NCI-H748 (cell line): ENCODE measurements around the gene ANK3.

ENCODE experiments used
- DNase-seq: peaks from one replicate; lab custom pipeline; 2025; ENCODE audit not compliant: unreplicated experiment; lab: John Stamatoyannopoulos, UW

Gene ANK3

GRCh38 chr10:60144099-60144498 lies 245.6 kb downstream of the ANK3 start:
- no peak for DNase-seq

GRCh38 chr10:60142736-60143135 lies 246.9 kb downstream of the ANK3 start:
- DNase-seq = no peak

DNA sequence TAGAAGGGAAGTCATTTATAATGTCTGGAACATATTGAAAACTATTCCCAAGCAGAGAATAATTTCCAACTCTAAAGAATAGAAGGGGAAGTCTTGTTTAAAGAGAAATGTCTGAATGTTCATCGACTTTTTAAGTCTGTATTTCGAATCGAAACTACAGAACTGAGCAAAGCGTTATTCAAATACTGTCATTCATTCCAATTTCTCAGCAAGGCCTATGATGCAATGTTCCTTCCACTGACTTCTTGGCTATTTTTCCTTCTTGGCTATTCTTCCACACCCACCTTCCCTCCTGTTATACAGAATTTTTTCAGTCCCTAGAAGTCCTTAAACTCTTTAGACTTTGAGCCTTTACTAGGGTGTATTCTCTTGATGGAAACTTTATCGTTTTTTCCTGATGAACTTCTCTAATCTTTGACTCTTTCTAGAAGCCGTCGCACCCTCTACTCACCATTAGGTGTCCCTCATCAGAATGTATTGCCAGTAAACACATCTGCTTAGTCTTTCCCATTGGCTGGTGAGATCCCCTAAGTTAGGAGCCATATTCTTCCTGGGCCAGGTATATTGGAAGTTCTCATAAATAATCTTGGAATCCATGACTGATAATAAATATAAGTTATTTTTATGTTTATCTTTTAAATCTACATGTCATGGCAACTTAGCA lies 247.6 kb downstream of the ANK3 start:
- no peak for DNase-seq

DNA sequence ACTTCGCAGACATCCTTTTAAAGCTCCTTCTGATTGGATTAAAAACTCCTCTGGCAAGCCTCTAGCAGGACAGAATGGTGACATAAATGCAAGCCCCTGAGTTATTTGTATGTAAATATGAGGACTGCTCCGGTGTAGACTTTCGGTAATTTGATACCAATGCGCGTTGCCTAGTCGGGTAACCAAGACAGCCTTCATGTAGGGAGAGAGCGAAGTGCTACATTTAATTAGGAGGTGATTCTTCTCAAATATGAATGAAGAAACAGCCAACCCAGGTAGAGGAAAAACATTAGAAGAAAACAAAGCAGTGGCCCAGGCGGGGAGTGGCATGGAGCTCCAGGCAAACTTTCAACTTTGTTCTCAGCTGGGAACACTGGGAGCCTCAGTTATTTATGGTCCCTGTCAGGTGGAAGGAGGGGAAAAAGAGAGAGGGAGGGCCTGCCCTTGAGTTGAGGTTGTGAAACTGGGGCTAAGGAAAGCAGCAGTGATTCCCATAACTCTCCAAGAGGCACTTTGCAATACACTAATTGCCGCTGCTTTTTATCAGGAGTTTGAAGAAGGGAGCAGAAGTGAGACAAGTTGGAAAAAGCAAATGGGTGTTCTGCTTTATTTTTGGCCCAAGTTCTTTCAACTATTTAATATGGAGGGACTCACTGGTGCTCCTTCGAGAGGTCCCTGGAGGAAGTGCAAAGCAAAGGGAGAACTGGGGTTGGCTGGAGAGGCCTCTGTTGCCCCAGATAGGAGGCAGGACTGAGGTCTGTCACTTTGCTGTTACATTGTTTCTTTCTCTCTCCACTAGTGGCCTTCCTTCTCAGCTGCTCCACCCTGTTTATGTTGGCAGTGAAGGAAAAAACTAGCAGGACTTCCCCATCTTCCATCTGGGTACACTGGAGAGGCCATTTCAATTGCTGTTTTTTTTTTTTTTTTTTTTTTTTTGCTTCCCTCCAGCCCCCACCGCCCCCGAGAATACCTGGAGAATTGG lies 248.7 kb downstream of the ANK3 start:
- DNase-seq = peak; percentile 89

DNA sequence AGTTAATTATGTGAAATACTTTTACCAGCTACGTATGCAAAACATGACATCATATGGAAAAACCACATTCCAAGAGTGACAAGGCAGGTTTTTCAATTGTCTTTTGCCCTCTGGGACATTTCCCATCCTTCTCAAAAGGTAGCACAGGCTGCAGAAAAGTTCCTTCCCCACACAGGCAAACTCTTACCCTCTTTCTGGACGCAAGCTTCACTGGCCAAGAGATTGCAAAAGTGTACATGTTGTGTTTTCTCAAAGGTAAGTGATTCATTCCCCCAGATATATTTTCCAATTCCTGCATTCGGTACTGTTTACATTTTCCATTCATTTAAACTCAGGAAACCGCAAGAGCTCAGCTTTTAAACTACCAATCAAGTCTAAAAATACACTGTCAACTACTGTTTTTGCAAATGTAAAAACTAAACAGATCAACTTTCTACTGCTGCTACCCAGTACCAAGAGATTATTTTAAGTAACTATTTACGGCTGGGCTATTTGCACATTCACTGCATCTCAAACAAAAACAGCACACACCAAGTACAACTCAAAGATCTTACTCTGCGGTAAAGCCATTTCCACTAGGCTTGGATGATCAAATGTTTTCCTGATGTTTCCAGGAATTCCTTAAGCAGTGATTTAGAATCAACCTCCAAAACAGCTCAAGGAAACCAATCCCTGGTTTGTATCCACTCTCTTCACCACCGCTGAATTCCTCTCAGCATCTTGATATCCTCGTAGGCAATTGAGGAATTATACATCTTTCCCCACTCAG lies 249.7 kb downstream of the ANK3 start:
- DNase-seq = no peak

DNA sequence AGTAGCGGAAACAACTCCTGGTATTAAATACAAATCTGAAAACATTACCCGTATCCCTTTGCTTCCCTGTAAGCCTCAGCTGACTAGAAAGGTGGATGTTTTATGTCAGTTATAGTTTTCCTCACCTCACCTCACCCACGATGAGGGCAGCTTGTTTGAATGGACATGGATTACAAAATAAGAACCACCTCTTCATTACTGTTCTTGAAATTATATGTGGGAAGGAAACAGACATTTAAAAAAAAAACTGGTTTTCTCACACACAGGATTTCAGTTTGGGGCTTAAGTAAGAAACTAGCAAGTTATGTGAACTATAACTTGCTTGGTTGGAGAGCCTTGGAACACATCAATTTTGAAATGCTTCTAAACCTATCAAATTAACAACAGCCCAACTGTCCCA lies 250.4 kb downstream of the ANK3 start:
- no peak for DNase-seq

DNA sequence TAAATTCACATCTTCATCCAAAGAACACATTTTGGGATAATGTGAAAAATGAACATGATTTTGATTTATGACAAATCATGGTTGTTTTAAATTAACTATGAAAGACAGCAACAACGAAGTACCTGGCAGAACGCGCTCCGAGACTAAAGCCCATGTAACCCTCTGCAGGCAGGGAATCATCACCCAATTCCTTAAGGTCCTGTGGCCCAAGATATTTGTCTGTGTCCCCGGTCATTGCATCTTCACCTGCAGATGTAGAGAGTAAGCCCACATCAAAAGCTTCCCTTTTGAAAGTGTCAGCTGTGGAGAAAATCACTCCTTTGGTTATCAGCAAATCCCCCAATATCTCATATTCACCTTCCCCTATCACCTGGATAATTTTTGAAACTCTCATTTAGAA lies 250.8 kb downstream of the ANK3 start:
- no peak for DNase-seq

- no peak for DNase-seq
Observed at GRCh38 chr10:60138026-60138425, 251.6 kb downstream of the ANK3 start.

DNA sequence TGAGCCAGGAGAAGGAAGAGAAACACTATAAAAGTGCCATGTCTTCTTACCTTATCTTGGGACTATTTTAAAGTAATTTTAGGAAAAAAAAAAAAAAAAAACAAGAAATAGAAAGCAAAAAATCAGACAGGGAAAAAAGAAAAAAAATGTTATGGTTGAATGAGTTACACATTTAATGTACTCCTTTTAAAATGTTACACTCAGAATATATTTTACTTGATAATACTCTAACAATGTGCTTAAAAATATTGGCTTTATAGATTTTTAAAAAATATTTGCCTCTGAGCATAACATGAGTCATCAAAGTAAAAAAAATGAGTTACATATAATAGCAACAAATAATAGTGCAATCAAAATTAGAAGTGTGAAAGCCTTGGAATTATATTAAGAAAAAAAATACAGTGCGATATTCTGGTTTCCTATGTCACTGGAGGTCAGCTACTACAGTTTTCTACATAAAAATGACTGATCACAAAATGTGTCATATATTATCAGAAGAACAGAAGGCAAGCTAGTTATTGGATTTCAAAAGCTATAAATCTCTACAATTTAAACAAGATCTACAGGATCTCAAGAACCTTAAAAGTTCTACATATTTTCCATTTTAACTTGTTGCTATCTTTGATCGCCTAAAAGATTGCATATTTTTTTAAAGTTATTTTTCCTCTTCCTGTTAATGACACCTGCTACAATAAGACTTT lies 252.2 kb downstream of the ANK3 start:
- DNase-seq = no peak

DNA sequence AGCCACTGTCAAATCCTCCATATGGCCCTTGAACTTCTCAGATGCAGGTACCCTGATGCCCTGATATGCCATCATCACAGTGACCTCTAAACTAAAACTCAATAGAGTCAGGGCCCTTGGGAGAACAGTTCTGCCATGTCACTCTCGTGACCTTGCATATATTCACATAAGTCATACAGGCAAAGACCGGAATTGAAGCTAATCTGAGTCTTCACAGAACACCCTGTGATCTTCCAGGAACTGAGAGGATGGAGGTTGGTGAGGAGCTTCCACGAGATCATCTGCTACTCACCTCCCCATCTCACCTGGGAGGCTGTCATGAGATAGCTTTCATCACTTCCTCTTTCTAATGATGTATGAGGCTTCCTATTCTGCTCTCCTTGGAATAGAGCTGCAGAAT lies 254.7 kb downstream of the ANK3 start:
- DNase-seq = no peak

- no peak for DNase-seq
Observed at GRCh38 chr10:60134548-60134947, 255.1 kb downstream of the ANK3 start.

DNA sequence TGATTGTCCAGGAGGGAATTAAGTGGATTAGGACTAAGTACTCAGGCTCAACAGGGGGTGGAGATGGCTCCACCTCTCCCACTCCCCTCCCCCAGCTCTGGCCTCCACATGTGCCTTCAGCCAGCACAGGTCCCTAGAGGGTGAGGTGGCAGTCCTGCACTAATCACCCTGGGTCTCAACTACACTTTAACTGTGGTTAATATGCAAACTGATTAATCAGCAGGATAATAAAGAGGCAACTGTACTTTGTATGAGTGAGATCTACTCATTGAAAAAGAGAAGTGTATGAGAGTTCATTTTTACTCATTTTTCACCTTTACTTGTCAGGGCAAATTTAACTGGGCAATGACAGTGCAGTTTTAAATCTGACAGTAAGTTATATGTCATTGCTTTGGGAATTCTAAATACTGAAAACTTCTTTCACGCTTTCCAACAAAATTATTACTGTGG lies 259.5 kb downstream of the ANK3 start:
- DNase-seq = peak; percentile 1

GRCh38 chr10:60125895-60126294 lies 263.8 kb downstream of the ANK3 start:
- DNase-seq = no peak

- no peak for DNase-seq
Observed at GRCh38 chr10:60124536-60124935, 265.1 kb downstream of the ANK3 start.

DNA sequence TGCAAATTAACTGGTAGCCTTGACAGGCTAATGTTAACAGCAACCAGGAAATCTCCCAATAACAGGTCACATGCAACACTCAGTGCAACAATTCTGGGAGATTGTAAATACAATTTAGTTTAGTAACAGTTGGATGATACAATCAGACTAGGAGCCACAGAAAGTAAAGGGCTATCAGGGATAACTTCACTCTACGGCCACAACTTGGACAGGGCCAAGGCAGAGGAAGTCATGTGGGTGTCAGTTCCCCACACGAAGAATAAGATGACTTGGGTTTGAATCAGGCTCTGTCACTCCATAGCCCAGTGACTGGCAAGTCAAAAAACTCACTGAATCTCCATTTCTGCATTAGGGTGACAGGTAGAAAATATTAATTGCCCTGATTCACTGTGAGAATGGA lies 266.0 kb downstream of the ANK3 start:
- DNase-seq = no peak

- peak; percentile 10 for DNase-seq
Observed at GRCh38 chr10:60123172-60123571, 266.5 kb downstream of the ANK3 start.

DNA sequence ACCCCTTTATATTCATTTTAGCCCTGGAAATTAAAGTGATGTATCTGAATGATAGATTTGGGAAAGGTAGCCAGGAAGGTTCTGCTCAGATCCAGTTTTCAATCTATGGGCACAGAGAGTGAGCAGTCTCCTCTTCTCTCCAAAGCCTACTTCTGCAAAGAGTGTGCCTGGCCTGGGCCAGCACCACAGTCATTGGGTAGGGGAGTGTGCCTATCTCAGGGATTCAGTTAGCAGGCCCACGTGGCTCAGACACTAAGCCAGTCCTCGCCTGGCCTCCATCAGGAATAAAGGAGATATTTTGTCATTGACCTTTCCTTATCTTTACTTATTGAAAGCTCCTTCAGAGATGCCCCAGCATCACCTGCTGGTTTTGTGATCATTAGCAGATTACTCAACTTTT lies 267.5 kb downstream of the ANK3 start:
- no peak for DNase-seq

- peak; percentile 53 for DNase-seq
Observed at GRCh38 chr10:60114765-60115586, 274.7 kb downstream of the ANK3 start.

DNA sequence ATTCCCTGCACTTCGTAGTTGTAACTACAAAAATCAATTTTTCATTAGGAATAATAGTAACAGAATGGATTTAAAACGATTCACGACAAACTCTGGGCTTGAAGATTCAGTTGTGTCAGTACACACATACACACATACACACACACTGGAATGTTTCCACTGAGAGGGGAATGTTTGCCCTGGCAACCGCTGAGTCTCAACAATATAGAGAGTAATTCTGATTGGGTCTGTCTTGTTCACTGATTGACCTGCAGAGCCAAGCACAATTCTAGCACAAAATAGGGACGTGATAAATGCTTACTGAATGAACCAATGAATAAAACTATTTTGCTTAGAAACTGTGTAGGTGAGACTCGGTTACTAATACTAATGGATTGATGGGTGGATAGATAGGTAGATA lies 278.9 kb downstream of the ANK3 start:
- DNase-seq = no peak
